Neural progenitor cell (in vitro differentiated cells): Measurements from ENCODE around the gene HMBS.

ENCODE experiments used
- CTCF ChIP-seq: fragments of 200-600 bp; sonication (generic); IDR thresholded peaks from 2 replicates; pipeline ENCODE4 v1.5.1; 2017; ENCODE audit warnings: antibody characterized with exemption, mild to moderate bottlenecking
- EZH2 ChIP-seq: fragments of 200-600 bp; sonication (generic); IDR thresholded peaks from 2 replicates; pipeline ENCODE4 v1.6.1; 2017; ENCODE audit warnings: antibody characterized with exemption, mild to moderate bottlenecking, moderate library complexity

GRCh38 chr11:119126675-119127268 lies 42.1 kb downstream of the HMBS start:
- TF ChIP-seq EZH2, result no peak
- no peak for TF ChIP-seq CTCF
